B cell (primary cell): ENCODE measurements around the gene MARS1. TPM values are rescaled to one million over a fixed set of nuclear protein-coding genes. Genes with fewer than 3 reads are reported as not detected.
A peak's percentile ranks its signal among the peaks of the same experiment; 100 is the strongest.

Experiments
- ATAC-seq: fragments of 200-7000 bp; cut with Tn5 transposase; one replicate; pipeline ENCODE4 v1.10.0; 2021; ENCODE audit warnings: low read depth, mild to moderate bottlenecking, moderate number of reproducible peaks, moderate library complexity
- CTCF ChIA-PET: fragments of 350-600 bp; sonication (Branson Sonifier 250); formaldehyde crosslinking; loops from one replicate; lab custom pipeline; 2021; ENCODE audit warnings: antibody characterized with exemption, inconsistent platforms; lab: Charles Lee
- POLR2A ChIA-PET: fragments of 350-600 bp; sonication (Branson Sonifier 250); formaldehyde crosslinking; loops from one replicate; lab custom pipeline; 2021; ENCODE audit warnings: antibody characterized with exemption; lab: Charles Lee
- DNase-seq: peaks from one replicate; pipeline ENCODE4 v3.0.0; 2013
- H2AFZ ChIP-seq: 2 replicates; pipeline ENCODE4 v1.6.1; 2012; ENCODE audit warnings: mild to moderate bottlenecking, low read depth, low read length; ENCODE audit not compliant: insufficient read depth, poor library complexity, severe bottlenecking
- H3K27ac ChIP-seq, 2 donors: 1 replicate in 1 of 2; 2 replicates in 1 of 2; pipeline ENCODE4 v1.5.1; 2012 to 2013; ENCODE audit warnings: low read length in 2 of 2, mild to moderate bottlenecking in 2 of 2, moderate library complexity in 1 of 2
- H3K27me3 ChIP-seq, 4 experiments: fragments of 200-600 bp in 1 of 4; sonication (generic) in 1 of 4; replicated peaks in 1 of 4; 1 replicate in 2 of 4; 2 replicates in 2 of 4; pipeline versions ENCODE4 v1.6.1 to v1.7.0; 2013 to 2016; ENCODE audit warnings: low read length in 3 of 4, mild to moderate bottlenecking in 2 of 4, mixed read lengths in 1 of 4, moderate library complexity in 1 of 4; ENCODE audit not compliant: insufficient read depth in 4 of 4, control insufficient read depth in 3 of 4; ENCODE audit errors: control extremely low read depth in 1 of 4
- H3K36me3 ChIP-seq, 2 experiments: replicated peaks in 1 of 2; 1 replicate in 1 of 2; 2 replicates in 1 of 2; pipeline versions ENCODE4 v1.6.1 to v1.7.1; 2013; ENCODE audit warnings: low read length in 1 of 2; ENCODE audit not compliant: insufficient read depth in 2 of 2, control insufficient read depth in 1 of 2; ENCODE audit errors: control extremely low read depth in 1 of 2, extremely low read depth in 1 of 2
- H3K4me1 ChIP-seq, 2 donors: fragments of 200-600 bp in 1 of 2; sonication (generic) in 1 of 2; 1 replicate in 1 of 2; 2 replicates in 1 of 2; pipeline versions ENCODE4 v1.5.1 to v1.6.1; 2013 to 2017; ENCODE audit warnings: low read length in 2 of 2; ENCODE audit not compliant: control insufficient read depth in 2 of 2, insufficient read depth in 2 of 2
- H3K4me2 ChIP-seq: replicated peaks from 2 replicates; pipeline ENCODE3; 2012; ENCODE audit warnings: mild to moderate bottlenecking, low read depth, low read length; ENCODE audit not compliant: poor library complexity, severe bottlenecking
- H3K4me3 ChIP-seq, 5 experiments: fragments of 200-600 bp in 1 of 5; sonication (generic) in 1 of 5; 1 replicate in 3 of 5; 2 replicates in 2 of 5; pipeline versions ENCODE4 v1.5.1 to v1.7.0; 2011 to 2016; ENCODE audit warnings: low read length in 4 of 5, mild to moderate bottlenecking in 4 of 5, low read depth in 2 of 5, control low read depth in 1 of 5, moderate library complexity in 1 of 5; ENCODE audit not compliant: insufficient read depth in 1 of 5; ENCODE audit errors: control extremely low read depth in 1 of 5, extremely low read depth in 1 of 5
- H3K79me2 ChIP-seq: fragments of 200-600 bp; sonication (generic); one replicate; pipeline ENCODE4 v1.6.0; 2016; ENCODE audit warnings: low read length; ENCODE audit not compliant: control insufficient read depth, insufficient read depth
- H3K9ac ChIP-seq: fragments of 200-600 bp; sonication (generic); 2 replicates; pipeline ENCODE4 v1.6.1; 2017; ENCODE audit warnings: mild to moderate bottlenecking, low read length, moderate library complexity
- H3K9me3 ChIP-seq, 3 donors: one replicate each; pipeline versions ENCODE4 v1.6.1 to v1.7.1; 2013; ENCODE audit warnings: low read length in 2 of 3; ENCODE audit not compliant: control insufficient read depth in 2 of 3, insufficient read depth in 1 of 3; ENCODE audit errors: control extremely low read depth in 1 of 3
- H4K20me1 ChIP-seq: 2 replicates; pipeline ENCODE4 v1.6.0; 2012; ENCODE audit warnings: mild to moderate bottlenecking, low read length; ENCODE audit not compliant: insufficient read depth, control insufficient read depth, poor library complexity, severe bottlenecking
- H3K27ac Mint-ChIP-seq: one replicate; pipeline ENCODE4 v1.8.0; 2021; ENCODE audit warnings: mixed read lengths
- H3K27me3 Mint-ChIP-seq: one replicate; pipeline ENCODE4 v1.8.0; 2021; ENCODE audit warnings: mixed read lengths
- H3K4me1 Mint-ChIP-seq: one replicate; pipeline ENCODE4 v1.8.0; 2021; ENCODE audit warnings: mixed read lengths
- H3K4me3 Mint-ChIP-seq: one replicate; pipeline ENCODE4 v1.8.0; 2021; ENCODE audit warnings: mixed read lengths
- H3K9me3 Mint-ChIP-seq: one replicate; pipeline ENCODE4 v1.8.0; 2022; ENCODE audit warnings: mixed read lengths; ENCODE audit not compliant: insufficient read depth
- EZH2 ChIP-seq: IDR thresholded peaks from 2 replicates; pipeline ENCODE4 v1.6.1; 2012; ENCODE audit warnings: borderline replicate concordance, low read depth, mild to moderate bottlenecking, moderate library complexity, low read length; ENCODE audit not compliant: insufficient read depth, poor library complexity, severe bottlenecking
- WGBS: methylation state at CpG from one replicate; pipeline ENCODE4 v1.1.5; 2013; ENCODE audit warnings: missing lambda C conversion rate; ENCODE audit not compliant: insufficient coverage; 5-methylcytosine and 5-hydroxymethylcytosine counted together
- intact Hi-C: fragments of 100-400 bp; cut with micrococcal nuclease; formaldehyde crosslinking; loops from one replicate; pipeline ENCODE4 v1.10.0; 2022
- polyA plus RNA-seq: library from polyadenylated mRNA; depleted of rRNA; stranded (reverse); fragments of >200 nt; gene quantifications from 2 replicates; pipeline ENCODE4 v1.2.3, GENCODE V29; 2012
- total RNA-seq, 2 donors: library from RNA; stranded (reverse); fragments of 120-200 nt in 1 of 2; gene quantifications; 1 replicate in 1 of 2; 2 replicates in 1 of 2; pipeline versions ENCODE4 v1.2.3 to v1.2.4, GENCODE V29; 2013 to 2022
- TF ChIP-seq, protein P1 (sequence below): fragments of 200-600 bp; IDR thresholded peaks from one replicate; pipeline ENCODE4 v1.8.0; 2022; ENCODE audit warnings: antibody characterized with exemption, mild to moderate bottlenecking

Gene MARS1
- total and polyA plus RNA-seq, 2 donors (not counting 1 experiment from before 2014, with no cell fraction given), result 158 to 193 TPM

DNA sequence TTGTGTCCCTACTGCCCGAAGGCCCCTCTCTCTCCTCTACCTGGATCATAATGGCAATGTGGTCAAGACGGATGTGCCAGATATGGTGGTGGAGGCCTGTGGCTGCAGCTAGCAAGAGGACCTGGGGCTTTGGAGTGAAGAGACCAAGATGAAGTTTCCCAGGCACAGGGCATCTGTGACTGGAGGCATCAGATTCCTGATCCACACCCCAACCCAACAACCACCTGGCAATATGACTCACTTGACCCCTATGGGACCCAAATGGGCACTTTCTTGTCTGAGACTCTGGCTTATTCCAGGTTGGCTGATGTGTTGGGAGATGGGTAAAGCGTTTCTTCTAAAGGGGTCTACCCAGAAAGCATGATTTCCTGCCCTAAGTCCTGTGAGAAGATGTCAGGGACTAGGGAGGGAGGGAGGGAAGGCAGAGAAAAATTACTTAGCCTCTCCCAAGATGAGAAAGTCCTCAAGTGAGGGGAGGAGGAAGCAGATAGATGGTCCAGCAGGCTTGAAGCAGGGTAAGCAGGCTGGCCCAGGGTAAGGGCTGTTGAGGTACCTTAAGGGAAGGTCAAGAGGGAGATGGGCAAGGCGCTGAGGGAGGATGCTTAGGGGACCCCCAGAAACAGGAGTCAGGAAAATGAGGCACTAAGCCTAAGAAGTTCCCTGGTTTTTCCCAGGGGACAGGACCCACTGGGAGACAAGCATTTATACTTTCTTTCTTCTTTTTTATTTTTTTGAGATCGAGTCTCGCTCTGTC lies 31.0 kb upstream of the MARS1 start:
- Histone ChIP-seq H3K4me1 (peaks cover 27 to 36% of the 10 kb centered on the region in 2 donors), H3K79me2 (peaks cover 2% of the 10 kb centered on the region), H3K9me3 (no peaks in the 10 kb centered on the region), H3K27ac (no peak overlapping the region), H3K4me3 (no peak overlapping the region), H4K20me1 (no peaks in the 10 kb centered on the region), H3K4me2 (no peak overlapping the region), H3K36me3 (no peaks in the 10 kb centered on the region), H3K9ac (no peak overlapping the region), H3K27me3 (no peaks in the 10 kb centered on the region), H2AFZ (no peak overlapping the region)
- ChIA-PET CTCF (interaction anchor here (0.6 to 7.6 kb wide), 11 partner anchors 15 to 705 kb away, joined by 4 to 166 read pairs (median 15); partner anchors contain the start of gene ARHGAP9), POLR2A (no interaction called here)
- no peak overlapping the region for H3K4me3 Mint-ChIP-seq
- no peak for TF ChIP-seq EZH2
- TF ChIP-seq, protein P1, sequence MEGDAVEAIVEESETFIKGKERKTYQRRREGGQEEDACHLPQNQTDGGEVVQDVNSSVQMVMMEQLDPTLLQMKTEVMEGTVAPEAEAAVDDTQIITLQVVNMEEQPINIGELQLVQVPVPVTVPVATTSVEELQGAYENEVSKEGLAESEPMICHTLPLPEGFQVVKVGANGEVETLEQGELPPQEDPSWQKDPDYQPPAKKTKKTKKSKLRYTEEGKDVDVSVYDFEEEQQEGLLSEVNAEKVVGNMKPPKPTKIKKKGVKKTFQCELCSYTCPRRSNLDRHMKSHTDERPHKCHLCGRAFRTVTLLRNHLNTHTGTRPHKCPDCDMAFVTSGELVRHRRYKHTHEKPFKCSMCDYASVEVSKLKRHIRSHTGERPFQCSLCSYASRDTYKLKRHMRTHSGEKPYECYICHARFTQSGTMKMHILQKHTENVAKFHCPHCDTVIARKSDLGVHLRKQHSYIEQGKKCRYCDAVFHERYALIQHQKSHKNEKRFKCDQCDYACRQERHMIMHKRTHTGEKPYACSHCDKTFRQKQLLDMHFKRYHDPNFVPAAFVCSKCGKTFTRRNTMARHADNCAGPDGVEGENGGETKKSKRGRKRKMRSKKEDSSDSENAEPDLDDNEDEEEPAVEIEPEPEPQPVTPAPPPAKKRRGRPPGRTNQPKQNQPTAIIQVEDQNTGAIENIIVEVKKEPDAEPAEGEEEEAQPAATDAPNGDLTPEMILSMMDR, result no peak
- H3K9me3 Mint-ChIP-seq, result no peaks in the 10 kb centered on the region
- ATAC-seq (no peak), DNase-seq (no peak)
- H3K4me1 Mint-ChIP-seq, result peaks cover 44% of the 10 kb centered on the region
- peaks cover 4% of the 10 kb centered on the region for H3K27me3 Mint-ChIP-seq
- H3K27ac Mint-ChIP-seq, result peak overlapping the region; percentile 32
- intact Hi-C loops, result loop anchor here (2.0 to 10.0 kb wide), 3 partner anchors 150 to 345 kb away; partner anchors contain the start of genes CDK4, MARCHF9 and STAT6
- WGBS, result 100% methylated on average over 3 of the region's 6 CpGs

DNA sequence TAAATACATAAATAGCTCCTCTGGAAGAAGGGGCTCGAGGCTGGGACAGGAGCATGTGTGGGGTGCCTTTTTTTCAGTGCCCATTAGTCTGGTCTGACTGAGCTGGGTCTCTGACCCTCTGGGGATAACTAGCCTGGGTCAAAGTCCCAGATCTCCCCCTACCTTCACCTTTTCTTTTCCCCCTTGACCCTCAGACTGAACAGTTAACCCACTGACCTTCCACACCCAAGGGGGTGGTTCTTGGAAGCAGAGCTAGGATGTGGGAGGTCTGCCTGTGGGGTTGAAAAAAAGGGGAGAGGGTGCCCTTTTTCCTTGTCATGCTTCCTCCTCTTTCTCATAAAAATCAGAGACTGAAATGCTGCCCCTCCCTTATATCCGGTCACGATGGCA lies 29.2 kb upstream of the MARS1 start:
- H4K20me1 ChIP-seq, result no peaks in the 10 kb centered on the region
- peaks cover 30 to 54% of the 10 kb centered on the region in 2 donors for H3K4me1 ChIP-seq
- H3K36me3 ChIP-seq, result no peaks in the 10 kb centered on the region
- 8% methylated on average over 2 of the region's 3 CpGs for WGBS
- H3K27ac ChIP-seq, result peak overlapping the region; percentile 88 to 92
- TF ChIP-seq EZH2, result no peak
- TF ChIP-seq, protein P1, result no peak
- H2AFZ ChIP-seq, result peak overlapping the region; percentile 78
- H3K9me3 ChIP-seq, result no peaks in the 10 kb centered on the region
- H3K9me3 Mint-ChIP-seq, result no peaks in the 10 kb centered on the region
- ATAC-seq (no peak), DNase-seq (no peak)
- H3K4me2 ChIP-seq, result peak overlapping the region; percentile 94
- ChIA-PET CTCF (interaction anchor here (0.6 to 7.6 kb wide), 46 partner anchors 8 to 448 kb away, joined by 3 to 166 read pairs (median 4); partner anchors contain the start of genes ARHGAP9, B4GALNT1, DDIT3 and INHBC), POLR2A (interaction anchor here (0.7 to 2.0 kb wide), 6 partner anchors 18 to 216 kb away, joined by 3 to 10 read pairs (median 4); partner anchors contain the start of gene ARHGAP9)
- peaks cover 6% of the 10 kb centered on the region for H3K79me2 ChIP-seq
- peak overlapping the region; percentile 58 to 93 (median 89) for H3K4me3 ChIP-seq
- peak overlapping the region; percentile 98 for H3K4me3 Mint-ChIP-seq
- intact Hi-C loops, result loop anchor here (1.0 to 10.0 kb wide), 7 partner anchors 27 to 346 kb away; partner anchors contain the start of genes CDK4, DDIT3, MARCHF9 and R3HDM2
- H3K27me3 ChIP-seq, result no peaks in the 10 kb centered on the region
- H3K27me3 Mint-ChIP-seq, result no peaks in the 10 kb centered on the region
- peak overlapping the region; percentile 81 for H3K9ac ChIP-seq
- peaks cover 50% of the 10 kb centered on the region for H3K4me1 Mint-ChIP-seq
- H3K27ac Mint-ChIP-seq, result peak overlapping the region; percentile 95
